ENCODE results near the gene SCIN. TPM values are rescaled to one million over a fixed set of nuclear protein-coding genes. Genes with fewer than 3 reads are reported as not detected.

Gene SCIN
- total RNA-seq, 3 donors from 2014 or later = 0.96 to 4.7 (median 1.3) TPM

DNA sequence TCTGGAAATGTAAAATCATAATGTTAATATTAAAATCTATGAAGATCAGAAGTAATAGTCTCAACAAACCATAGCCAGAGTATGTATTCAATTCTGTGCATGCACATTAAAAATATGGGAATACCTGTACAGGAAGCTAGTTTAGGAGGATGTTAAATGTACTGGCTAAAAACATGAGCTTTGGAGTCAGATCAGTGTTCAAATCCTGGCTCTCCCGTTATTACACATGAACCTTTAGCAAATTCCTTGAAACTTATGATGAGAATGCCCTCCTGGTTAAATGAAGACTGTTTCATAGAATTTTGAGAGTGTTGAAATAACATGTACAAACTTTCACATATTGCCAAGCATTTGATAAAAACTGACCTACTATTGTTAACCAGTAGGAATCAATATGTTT lies 121.5 kb downstream of the SCIN start:
- peak overlapping the region in 2 of 3 donors; percentile 48 to 65 for H3K4me3 ChIP-seq
- H3K36me3 ChIP-seq = no peaks in the 10 kb centered on the region
- TF ChIP-seq, protein P1, sequence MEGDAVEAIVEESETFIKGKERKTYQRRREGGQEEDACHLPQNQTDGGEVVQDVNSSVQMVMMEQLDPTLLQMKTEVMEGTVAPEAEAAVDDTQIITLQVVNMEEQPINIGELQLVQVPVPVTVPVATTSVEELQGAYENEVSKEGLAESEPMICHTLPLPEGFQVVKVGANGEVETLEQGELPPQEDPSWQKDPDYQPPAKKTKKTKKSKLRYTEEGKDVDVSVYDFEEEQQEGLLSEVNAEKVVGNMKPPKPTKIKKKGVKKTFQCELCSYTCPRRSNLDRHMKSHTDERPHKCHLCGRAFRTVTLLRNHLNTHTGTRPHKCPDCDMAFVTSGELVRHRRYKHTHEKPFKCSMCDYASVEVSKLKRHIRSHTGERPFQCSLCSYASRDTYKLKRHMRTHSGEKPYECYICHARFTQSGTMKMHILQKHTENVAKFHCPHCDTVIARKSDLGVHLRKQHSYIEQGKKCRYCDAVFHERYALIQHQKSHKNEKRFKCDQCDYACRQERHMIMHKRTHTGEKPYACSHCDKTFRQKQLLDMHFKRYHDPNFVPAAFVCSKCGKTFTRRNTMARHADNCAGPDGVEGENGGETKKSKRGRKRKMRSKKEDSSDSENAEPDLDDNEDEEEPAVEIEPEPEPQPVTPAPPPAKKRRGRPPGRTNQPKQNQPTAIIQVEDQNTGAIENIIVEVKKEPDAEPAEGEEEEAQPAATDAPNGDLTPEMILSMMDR (IDR thresholded peaks at IDR 0.05) = no peak
- TF ChIP-seq POLR2A (IDR thresholded peaks at IDR 0.05) (no peak), POLR2AphosphoS5 (IDR thresholded peaks at IDR 0.05) (no peak)
- no peaks in the 10 kb centered on the region for H3K9me3 ChIP-seq
- intact Hi-C loops (cut with DNase I; ENCODE audit: low total_unique reads) = no loop called here
- no peaks in the 10 kb centered on the region for H3K4me1 ChIP-seq
- no peak for DNase-seq (ENCODE audit: low spot score in 2 of 2)
- H3K27ac ChIP-seq = peak overlapping the region; percentile 20 to 41
- no peaks in the 10 kb centered on the region for H3K27me3 ChIP-seq

DNA sequence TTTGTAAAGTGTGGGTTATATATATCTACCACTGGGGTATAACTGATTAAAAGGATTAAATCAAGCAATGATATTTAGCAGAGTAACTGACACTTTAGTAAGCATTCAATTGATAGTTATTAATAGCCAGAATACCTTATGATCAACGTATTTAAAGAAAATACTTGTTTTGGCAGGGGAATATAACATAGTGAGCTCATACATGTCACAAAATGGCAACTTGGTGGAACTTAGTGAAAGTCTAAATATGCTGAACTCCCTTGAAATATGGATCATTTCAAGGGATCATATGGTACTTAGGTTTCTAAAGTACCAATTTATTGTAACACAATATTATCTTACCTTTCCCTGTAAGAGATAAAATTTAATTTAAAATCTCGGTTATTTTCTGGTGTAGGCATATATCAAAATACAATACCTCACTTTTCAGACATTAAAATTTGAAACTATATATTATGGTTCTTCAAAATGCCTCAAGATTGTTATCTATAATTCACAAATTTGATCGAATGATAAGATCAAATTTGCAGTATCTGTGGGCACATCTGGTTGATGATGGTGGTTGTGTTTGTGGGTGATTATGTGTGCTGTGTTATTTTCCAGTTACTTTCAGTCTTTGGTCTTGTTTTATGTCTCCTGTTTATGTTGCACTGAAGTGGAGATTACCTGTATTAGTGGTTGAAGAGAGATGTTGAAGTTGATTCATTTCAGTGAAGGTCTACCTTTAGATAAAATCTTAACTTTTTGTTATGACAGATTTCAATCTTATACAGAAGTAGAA lies 122.1 kb downstream of the SCIN start:
- H3K4me1 ChIP-seq = no peaks in the 10 kb centered on the region
- H3K27me3 ChIP-seq = no peaks in the 10 kb centered on the region
- intact Hi-C loops (cut with DNase I; ENCODE audit: low total_unique reads) = no loop called here
- TF ChIP-seq POLR2A (IDR thresholded peaks at IDR 0.05) (no peak), POLR2AphosphoS5 (IDR thresholded peaks at IDR 0.05) (no peak)
- TF ChIP-seq, protein P1 (IDR thresholded peaks at IDR 0.05) = no peak
- peak overlapping the region in 2 of 3 donors; percentile 48 to 65 for H3K4me3 ChIP-seq
- H3K9me3 ChIP-seq = no peaks in the 10 kb centered on the region
- H3K27ac ChIP-seq = peak overlapping the region in 1 of 2 donors; percentile 41
- no peaks in the 10 kb centered on the region for H3K36me3 ChIP-seq
- no peak for DNase-seq (ENCODE audit: low spot score in 2 of 2)

GRCh38 chr7:12694817-12695216 lies 124.3 kb downstream of the SCIN start:
- H3K4me1 ChIP-seq = no peaks in the 10 kb centered on the region
- H3K9me3 ChIP-seq = peaks cover 0 to 3% of the 10 kb centered on the region in 2 donors
- TF ChIP-seq, protein P1 (IDR thresholded peaks at IDR 0.05) = no peak
- TF ChIP-seq POLR2AphosphoS5 (IDR thresholded peaks at IDR 0.05) (no peak), POLR2A (IDR thresholded peaks at IDR 0.05) (no peak)
- intact Hi-C loops (cut with DNase I; ENCODE audit: low total_unique reads) = no loop called here
- H3K27me3 ChIP-seq = no peaks in the 10 kb centered on the region
- no peaks in the 10 kb centered on the region for H3K36me3 ChIP-seq
- DNase-seq (ENCODE audit: low spot score in 2 of 2) = no peak
- H3K4me3 ChIP-seq = no peak overlapping the region
- peak overlapping the region; percentile 26 to 33 for H3K27ac ChIP-seq

DNA sequence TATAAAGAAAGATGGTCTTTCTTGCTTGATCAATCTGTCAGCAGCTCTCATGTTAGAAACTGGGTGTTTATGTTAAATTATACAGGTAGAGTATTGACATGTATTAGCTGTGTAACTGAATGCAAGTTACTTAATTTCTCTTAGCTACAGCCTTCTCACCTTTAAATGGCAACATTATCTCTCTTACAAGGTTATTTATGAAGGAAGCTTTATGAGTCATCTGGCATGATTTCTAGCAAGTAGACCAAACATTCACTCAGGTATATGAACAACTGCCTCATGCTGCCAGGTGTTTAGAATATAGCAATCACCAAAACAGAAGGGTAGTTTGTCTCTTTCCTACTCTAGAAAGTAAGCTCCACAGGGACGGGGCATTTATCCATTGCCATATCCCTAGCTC lies 125.4 kb downstream of the SCIN start:
- Histone ChIP-seq H3K4me1 (no peaks in the 10 kb centered on the region), H3K27me3 (no peaks in the 10 kb centered on the region), H3K27ac (peak overlapping the region; percentile 33 to 62), H3K9me3 (peaks cover 0 to 9% of the 10 kb centered on the region in 2 donors), H3K36me3 (no peaks in the 10 kb centered on the region), H3K4me3 (no peak overlapping the region)
- no peak for DNase-seq (ENCODE audit: low spot score in 2 of 2)
- TF ChIP-seq, protein P1 (IDR thresholded peaks at IDR 0.05) = no peak
- TF ChIP-seq POLR2AphosphoS5 (IDR thresholded peaks at IDR 0.05) (no peak), POLR2A (IDR thresholded peaks at IDR 0.05) (no peak)
- intact Hi-C loops (cut with DNase I; ENCODE audit: low total_unique reads) = no loop called here

- Histone ChIP-seq H3K27me3 (no peaks in the 10 kb centered on the region), H3K27ac (no peak overlapping the region), H3K9me3 (peaks cover 0 to 18% of the 10 kb centered on the region in 2 donors), H3K4me1 (no peaks in the 10 kb centered on the region), H3K4me3 (no peak overlapping the region), H3K36me3 (no peaks in the 10 kb centered on the region)
- intact Hi-C loops (cut with DNase I; ENCODE audit: low total_unique reads) = no loop called here
- TF ChIP-seq POLR2A (IDR thresholded peaks at IDR 0.05) (no peak), POLR2AphosphoS5 (IDR thresholded peaks at IDR 0.05) (no peak)
- TF ChIP-seq, protein P1 (IDR thresholded peaks at IDR 0.05) = no peak
- no peak for DNase-seq (ENCODE audit: low spot score in 2 of 2)
Measured at GRCh38 chr7:12699299-12699698, 128.8 kb downstream of the SCIN start.
